Lung microvascular endothelial cell (primary cell): Measurements from ENCODE around the gene LIPN. TPM values are rescaled to one million over a fixed set of nuclear protein-coding genes. Genes with fewer than 3 reads are reported as not detected.
A peak's percentile ranks its signal among the peaks of the same experiment; 100 is the strongest.

Experiments
- DNase-seq, 2 donors: peaks; one replicate each; pipeline versions ENCODE4 v3.0.0 to v3.0.0-alpha.2; 2010; ENCODE audit warnings: low read depth in 2 of 2
- total RNA-seq: library from RNA; depleted of rRNA; stranded (reverse); fragments of >200 nt; gene quantifications from 2 replicates; pipeline ENCODE4 v1.2.1, GENCODE V29; 2014

LIPN gene
- total RNA-seq, 1 donor from 2014 or later: not detected

- DNase-seq: peak in 1 of 2 donors; percentile 39
These were observed 23.9 kb downstream of the LIPN start for GRCh38 chr10:88783724-88784123.

GRCh38 chr10:88786032-88786770 is 26.4 kb downstream of the LIPN start:
- no peak for DNase-seq

- DNase-seq: no peak
These were observed 27.6 kb downstream of the LIPN start for GRCh38 chr10:88787463-88787862.

GRCh38 chr10:88788924-88789323 is 29.1 kb downstream of the LIPN start:
- no peak for DNase-seq

- peak in 1 of 2 donors; percentile 33 for DNase-seq
These were observed 32.1 kb downstream of the LIPN start for GRCh38 chr10:88791924-88792323.

- no peak for DNase-seq
These were observed 32.8 kb downstream of the LIPN start for GRCh38 chr10:88792661-88793060.

GRCh38 chr10:88793712-88794299 is 34.0 kb downstream of the LIPN start:
- DNase-seq: no peak

GRCh38 chr10:88794731-88795130 is 34.9 kb downstream of the LIPN start:
- no peak for DNase-seq

GRCh38 chr10:88800152-88801125 is 40.6 kb downstream of the LIPN start:
- no peak for DNase-seq

GRCh38 chr10:88802523-88803285 is 42.9 kb downstream of the LIPN start, which contains the start of gene LIPM:
LIPM (plus strand) TSS chr10:88802730; CDS start chr10:88802897, 167 bp downstream.
- no peak for DNase-seq

- no peak for DNase-seq
These were observed 43.8 kb downstream of the LIPN start for GRCh38 chr10:88803641-88804040.

- no peak for DNase-seq
These were observed 44.4 kb downstream of the LIPN start for GRCh38 chr10:88804083-88804812.

- DNase-seq: no peak
These were observed 45.5 kb downstream of the LIPN start for GRCh38 chr10:88805361-88805760.

- DNase-seq: no peak
These were observed 46.1 kb downstream of the LIPN start for GRCh38 chr10:88805924-88806323.

GRCh38 chr10:88809621-88810020 is 49.8 kb downstream of the LIPN start:
- DNase-seq: no peak

GRCh38 chr10:88810196-88810961 is 50.6 kb downstream of the LIPN start:
- peak; percentile 55 to 68 for DNase-seq

GRCh38 chr10:88813200-88813599 is 53.4 kb downstream of the LIPN start:
- DNase-seq: no peak

- DNase-seq: no peak
These were observed 59.5 kb downstream of the LIPN start for GRCh38 chr10:88819290-88819689.

- DNase-seq: peak in 1 of 2 donors; percentile 7
These were observed 61.1 kb downstream of the LIPN start for GRCh38 chr10:88820748-88821401.
